Omental fat pad (tissue), 4 donors: ENCODE measurements around the gene B9D2. TPM values are rescaled to one million over a fixed set of nuclear protein-coding genes. Genes with fewer than 3 reads are reported as not detected.

Experiments
- ATAC-seq: fragments of 150-250 bp; one replicate; pipeline ENCODE4 v1.9.1; 2016; ENCODE audit warnings: mild to moderate bottlenecking, moderate library complexity; ENCODE audit not compliant: low FRiP score
- DNase-seq: peaks from one replicate; pipeline ENCODE4 v3.0.0-alpha.2; 2019; ENCODE audit warnings: low spot score
- CTCF ChIP-seq, 3 donors: fragments of 450-650 bp; IDR thresholded peaks; one replicate each; pipeline ENCODE4 v1.5.1; 2016 to 2017; ENCODE audit warnings: antibody characterized with exemption in 3 of 3, mild to moderate bottlenecking in 3 of 3, moderate library complexity in 2 of 3
- total RNA-seq, 4 donors: library from RNA; depleted of rRNA; stranded (reverse); fragments of >200 nt; gene quantifications; one replicate each; pipeline ENCODE4 v1.1.0, GENCODE V29; 2016

B9D2 gene
- total RNA-seq, 4 donors from 2014 or later = 3.3 to 6.8 (median 5.1) TPM

DNA sequence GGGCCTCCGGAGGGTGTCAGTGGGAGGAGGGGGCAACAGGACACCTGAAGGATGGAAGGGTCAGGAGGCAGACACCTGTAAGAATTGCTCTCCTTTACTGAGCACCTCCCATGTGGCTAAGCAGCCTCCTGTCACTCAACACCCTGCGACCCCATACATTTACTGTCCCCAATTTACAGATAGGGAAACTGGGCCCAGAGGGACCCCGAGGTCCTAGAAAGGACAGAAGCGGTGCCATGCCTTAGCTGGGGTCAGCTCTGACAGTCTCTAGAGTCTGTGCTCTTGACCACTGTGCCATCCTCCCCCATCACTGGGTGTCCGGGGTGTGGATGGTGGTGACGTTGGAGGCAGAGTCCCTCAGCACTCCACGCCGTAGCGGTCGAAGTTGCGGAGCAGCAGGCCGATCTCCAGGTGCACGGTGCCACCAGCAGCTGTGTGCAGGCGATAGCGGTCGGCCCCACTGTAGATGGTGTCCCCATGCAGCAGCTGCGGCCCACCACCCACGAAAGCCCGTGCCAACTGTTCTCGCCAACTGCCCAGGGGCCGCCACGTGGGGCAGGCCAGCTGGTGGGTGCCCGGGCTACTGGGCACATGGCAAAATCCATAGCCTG is 9.5 kb downstream of the B9D2 start:
- no peak for TF ChIP-seq CTCF (IDR thresholded peaks at IDR 0.05)
- DNase-seq (no peak), ATAC-seq (no peak)

DNA sequence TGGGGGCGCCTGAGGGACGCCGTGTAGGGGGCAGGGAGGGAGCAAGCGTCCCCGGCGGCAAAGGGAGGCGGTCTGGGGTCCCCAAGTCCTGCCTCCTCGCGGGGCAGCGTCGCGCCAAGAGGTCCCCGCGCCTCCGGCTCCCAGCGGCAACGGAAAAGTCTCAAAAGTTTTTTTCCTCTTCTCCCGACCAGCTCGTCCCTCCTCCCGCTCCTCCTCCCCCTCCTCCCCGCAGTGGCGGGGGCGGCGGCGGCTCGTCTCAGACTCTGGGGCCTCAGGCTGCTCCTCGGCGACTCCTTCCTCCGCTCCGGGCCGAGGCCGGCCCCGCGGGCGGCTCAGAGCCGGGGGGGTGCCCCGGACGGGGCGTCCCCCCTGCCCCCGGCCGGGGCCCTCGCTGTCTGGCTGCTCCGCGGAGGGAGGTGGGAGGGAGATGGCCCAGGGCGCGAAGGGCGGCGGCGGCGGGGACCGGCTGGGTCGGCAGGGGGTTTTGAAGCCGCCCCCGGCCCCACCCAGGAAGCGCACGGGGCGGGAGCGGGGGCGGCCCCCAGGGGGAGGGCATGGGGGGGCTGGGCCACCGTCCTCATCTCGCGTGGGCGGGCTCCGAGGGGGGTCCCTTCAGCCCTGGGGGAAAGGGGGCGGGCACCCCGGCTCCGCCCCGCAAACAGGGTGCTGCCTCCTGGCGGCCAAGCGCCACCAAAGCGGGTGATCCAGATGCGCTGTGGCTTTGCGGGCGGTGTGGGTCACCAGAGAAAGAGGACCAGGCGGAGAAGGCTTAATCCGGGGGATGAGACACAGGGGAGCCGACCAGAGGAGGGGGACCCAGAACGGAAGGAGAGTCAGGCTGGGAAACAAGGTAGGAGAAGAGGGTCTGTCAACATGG is 10.2 kb downstream of the B9D2 start, which contains the start of gene TGFB1:
Gene TGFB1 (minus strand): TSS at position 457 of the 877 bp plus-strand sequence. CDS start 878 bp downstream, outside the sequence.
- DNase-seq (peak; percentile 64), ATAC-seq (peak; percentile 63)
- TF ChIP-seq CTCF (IDR thresholded peaks at IDR 0.05) = peak in 2 of 3 donors; percentile 32 to 33

- DNase-seq (no peak), ATAC-seq (no peak)
Measured at GRCh38 chr19:41352609-41353465, 11.1 kb downstream of the B9D2 start.

GRCh38 chr19:41352279-41352608 is 11.7 kb downstream of the B9D2 start:
- no peak for TF ChIP-seq CTCF (IDR thresholded peaks at IDR 0.05)
- no peak for ATAC-seq

More at GRCh38 chr19:41352609-41353465, 11.1 kb downstream of the B9D2 start:
- TF ChIP-seq CTCF (IDR thresholded peaks at IDR 0.05) = no peak

DNA sequence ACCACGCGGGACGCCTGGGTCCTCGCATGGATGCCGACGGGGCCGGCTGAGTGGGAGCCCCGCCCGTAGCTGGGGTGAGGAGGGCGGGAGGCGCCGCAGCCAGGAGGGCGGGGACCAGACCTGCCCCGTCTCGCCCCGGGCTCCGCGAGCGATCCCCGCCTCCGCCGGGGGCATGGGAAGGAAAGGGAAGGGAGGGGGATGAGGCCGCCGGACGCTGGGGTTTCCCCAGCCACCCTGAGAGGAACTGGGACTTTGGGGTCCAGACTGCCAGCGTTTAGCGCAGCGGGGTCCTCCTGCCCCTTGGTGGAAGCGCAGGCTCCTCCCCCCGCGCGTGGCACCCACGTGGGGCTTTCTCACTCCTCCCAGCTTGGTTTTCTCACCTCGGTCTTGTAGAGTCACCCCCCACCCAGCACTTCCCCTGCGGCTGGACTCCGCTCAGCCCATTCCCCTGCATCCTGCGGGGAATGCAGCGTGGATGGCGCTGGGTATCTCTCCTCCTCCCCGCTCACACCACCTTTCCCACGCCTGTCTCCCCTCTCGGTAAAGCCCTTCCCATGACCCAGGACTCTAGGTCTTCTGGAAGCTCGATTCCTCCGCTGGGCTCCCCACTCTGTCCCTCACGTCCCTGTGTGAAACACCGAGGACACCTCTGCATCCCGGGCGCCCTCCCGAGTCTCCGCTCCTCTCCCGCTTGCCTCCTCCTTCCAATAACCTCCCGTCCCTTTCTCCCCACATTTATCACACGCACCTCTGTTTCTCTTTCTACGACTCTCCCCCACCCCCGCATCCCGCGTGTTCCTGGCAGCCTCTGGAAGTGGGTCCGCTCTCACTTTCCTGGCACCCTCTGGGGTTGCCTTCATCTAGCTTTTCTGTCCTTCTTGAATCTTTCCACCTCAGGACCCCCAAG is 12.4 kb downstream of the B9D2 start:
- DNase-seq (peak; percentile 58), ATAC-seq (peak; percentile 77)
- no peak for TF ChIP-seq CTCF (IDR thresholded peaks at IDR 0.05)

More at GRCh38 chr19:41352279-41352608, 11.7 kb downstream of the B9D2 start:
- no peak for DNase-seq
